OCI-LY3 (cell line): ENCODE results near the gene LRRC8D.

Source experiments
- H2AFZ ChIP-seq: fragments of 200-600, 300-600 bp; shearing (Covaris generic); 2 replicates; pipeline ENCODE4 v1.6.0; 2014; ENCODE audit warnings: antibody characterized with exemption, low read depth, low read length
- H3K27ac ChIP-seq: fragments of 200-600, 300-600 bp; sonication (generic); 2 replicates; pipeline ENCODE4 v1.5.1; 2014; ENCODE audit warnings: mild to moderate bottlenecking, low read length, moderate library complexity, mixed read lengths
- H3K27me3 ChIP-seq: fragments of 200-600, 300-600 bp; sonication (generic); 2 replicates; pipeline ENCODE4 v1.6.1; 2014; ENCODE audit warnings: low read depth, low read length, mixed read lengths
- H3K36me3 ChIP-seq: fragments of 200-600, 300-600 bp; sonication (generic); replicated peaks from 2 replicates; pipeline ENCODE3; 2014; ENCODE audit warnings: low read depth, low read length, mixed read lengths
- H3K4me1 ChIP-seq: fragments of 300-600, 200-600 bp; sonication (generic); 2 replicates; pipeline ENCODE4 v1.6.1; 2014; ENCODE audit warnings: low read length, mixed read lengths
- H3K4me2 ChIP-seq: fragments of 200-600, 300-600 bp; sonication (generic); 2 replicates; pipeline ENCODE4 v1.6.1; 2014; ENCODE audit warnings: low read length, mixed read lengths
- H3K4me3 ChIP-seq: fragments of 300-600, 200-600 bp; sonication (generic); 2 replicates; pipeline ENCODE4 v1.5.1; 2014; ENCODE audit warnings: antibody characterized with exemption, mild to moderate bottlenecking, low read length, moderate library complexity
- H3K79me2 ChIP-seq: fragments of 300-600, 200-600 bp; shearing (Covaris generic); 2 replicates; pipeline ENCODE4 v1.6.1; 2014; ENCODE audit warnings: mild to moderate bottlenecking, low read length, mixed read lengths
- H3K9ac ChIP-seq: fragments of 300-600, 200-600 bp; shearing (Covaris generic); 2 replicates; pipeline ENCODE4 v1.6.0; 2014; ENCODE audit warnings: mild to moderate bottlenecking, low read length, moderate library complexity
- H3K9me3 ChIP-seq: fragments of 200-600, 300-600 bp; shearing (Covaris generic); 2 replicates; pipeline ENCODE4 v1.6.1; 2014; ENCODE audit warnings: low read length, mixed read lengths; ENCODE audit not compliant: insufficient read depth
- H4K20me1 ChIP-seq: fragments of 200-600, 300-600 bp; sonication (generic); 2 replicates; pipeline ENCODE4 v1.6.1; 2016; ENCODE audit warnings: low read length, mixed read lengths; ENCODE audit not compliant: insufficient read depth
- EZH2phosphoT487 ChIP-seq: fragments of 200-600 bp; shearing (Covaris generic); IDR thresholded peaks from 2 replicates; pipeline ENCODE4 v1.6.1; 2018; ENCODE audit warnings: antibody characterized with exemption, mixed run types, low read depth
- TF ChIP-seq, protein P1 (sequence below): fragments of 200-600, 300-600 bp; sonication (generic); IDR thresholded peaks from 2 replicates; pipeline ENCODE4 v1.5.1; 2014; ENCODE audit warnings: antibody characterized with exemption, low read length, low read depth

Gene LRRC8D

DNA sequence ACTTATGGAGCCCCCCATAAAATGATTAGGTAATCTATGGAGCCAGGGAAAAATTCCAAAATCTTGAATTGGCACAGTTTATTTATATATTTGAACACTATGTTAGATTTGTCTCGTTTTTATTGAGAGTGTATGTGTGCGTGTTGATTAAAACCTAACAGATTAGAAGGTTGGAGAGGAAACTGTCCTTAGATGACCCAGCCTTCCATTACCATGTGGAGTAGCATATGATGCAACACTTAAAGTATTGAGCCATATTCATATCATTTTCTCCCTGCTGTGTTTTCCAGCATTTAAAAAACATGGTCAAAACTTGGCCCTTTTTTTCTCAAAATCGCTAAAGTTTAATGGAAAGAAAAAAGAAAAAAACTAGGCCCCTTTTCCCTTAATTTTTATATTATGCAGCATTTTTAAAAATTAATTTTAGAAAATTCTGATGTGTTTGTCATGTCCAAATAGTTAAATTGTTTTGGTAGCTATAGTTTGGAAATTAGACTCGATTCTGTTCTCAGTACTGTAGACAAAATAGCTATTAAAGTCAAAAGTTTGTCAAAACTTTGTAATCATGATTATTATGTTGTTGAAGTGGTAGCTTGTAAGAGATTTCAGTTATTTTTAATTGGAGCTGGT lies 2.3 kb downstream of the LRRC8D start:
- Histone ChIP-seq H3K27ac (no peak overlapping the region), H3K27me3 (no peaks in the 10 kb centered on the region), H3K4me2 (no peak overlapping the region), H4K20me1 (no peaks in the 10 kb centered on the region), H2AFZ (no peak overlapping the region), H3K9ac (no peak overlapping the region), H3K4me3 (no peak overlapping the region), H3K4me1 (peaks cover 24% of the 10 kb centered on the region), H3K9me3 (no peaks in the 10 kb centered on the region), H3K79me2 (peaks cover 11% of the 10 kb centered on the region), H3K36me3 (peaks cover 4% of the 10 kb centered on the region)
- TF ChIP-seq, protein P1, sequence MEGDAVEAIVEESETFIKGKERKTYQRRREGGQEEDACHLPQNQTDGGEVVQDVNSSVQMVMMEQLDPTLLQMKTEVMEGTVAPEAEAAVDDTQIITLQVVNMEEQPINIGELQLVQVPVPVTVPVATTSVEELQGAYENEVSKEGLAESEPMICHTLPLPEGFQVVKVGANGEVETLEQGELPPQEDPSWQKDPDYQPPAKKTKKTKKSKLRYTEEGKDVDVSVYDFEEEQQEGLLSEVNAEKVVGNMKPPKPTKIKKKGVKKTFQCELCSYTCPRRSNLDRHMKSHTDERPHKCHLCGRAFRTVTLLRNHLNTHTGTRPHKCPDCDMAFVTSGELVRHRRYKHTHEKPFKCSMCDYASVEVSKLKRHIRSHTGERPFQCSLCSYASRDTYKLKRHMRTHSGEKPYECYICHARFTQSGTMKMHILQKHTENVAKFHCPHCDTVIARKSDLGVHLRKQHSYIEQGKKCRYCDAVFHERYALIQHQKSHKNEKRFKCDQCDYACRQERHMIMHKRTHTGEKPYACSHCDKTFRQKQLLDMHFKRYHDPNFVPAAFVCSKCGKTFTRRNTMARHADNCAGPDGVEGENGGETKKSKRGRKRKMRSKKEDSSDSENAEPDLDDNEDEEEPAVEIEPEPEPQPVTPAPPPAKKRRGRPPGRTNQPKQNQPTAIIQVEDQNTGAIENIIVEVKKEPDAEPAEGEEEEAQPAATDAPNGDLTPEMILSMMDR, result no peak
- no peak for TF ChIP-seq EZH2phosphoT487

DNA sequence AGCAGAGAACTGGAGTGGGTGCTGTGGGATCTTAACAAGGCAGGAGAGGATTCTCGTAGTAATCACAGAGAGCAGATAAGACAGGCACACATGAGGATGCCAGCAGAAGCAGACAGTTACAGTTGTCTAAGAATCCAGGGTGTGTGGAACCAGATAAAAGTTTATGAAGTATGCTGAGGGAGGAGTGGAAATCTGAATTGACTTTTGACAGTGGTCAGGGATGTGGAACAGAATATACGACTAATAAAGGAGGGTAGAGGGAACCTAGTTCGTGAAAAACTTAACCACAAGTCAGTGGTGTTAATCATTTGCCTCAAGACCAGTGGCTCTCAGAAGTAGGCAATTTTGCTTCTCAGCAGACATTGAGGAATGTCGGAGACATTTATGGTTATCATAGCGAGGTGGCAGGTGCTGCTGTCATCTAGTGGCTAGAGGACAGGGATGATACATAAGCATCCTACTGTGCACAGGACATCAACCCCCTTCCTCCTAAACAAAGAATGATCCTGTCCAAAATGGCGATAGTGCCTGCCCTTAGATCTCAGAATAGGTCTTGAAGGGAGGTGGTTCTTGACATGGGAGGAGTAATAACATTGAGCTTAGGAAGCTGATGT lies 3.0 kb downstream of the LRRC8D start:
- Histone ChIP-seq H3K4me1 (peaks cover 24% of the 10 kb centered on the region), H2AFZ (no peak overlapping the region), H3K9me3 (no peaks in the 10 kb centered on the region), H3K36me3 (peaks cover 4% of the 10 kb centered on the region), H3K79me2 (peaks cover 11% of the 10 kb centered on the region), H4K20me1 (no peaks in the 10 kb centered on the region), H3K4me3 (no peak overlapping the region), H3K27ac (no peak overlapping the region), H3K4me2 (no peak overlapping the region), H3K9ac (no peak overlapping the region), H3K27me3 (no peaks in the 10 kb centered on the region)
- no peak for TF ChIP-seq EZH2phosphoT487
- TF ChIP-seq, protein P1, result no peak

DNA sequence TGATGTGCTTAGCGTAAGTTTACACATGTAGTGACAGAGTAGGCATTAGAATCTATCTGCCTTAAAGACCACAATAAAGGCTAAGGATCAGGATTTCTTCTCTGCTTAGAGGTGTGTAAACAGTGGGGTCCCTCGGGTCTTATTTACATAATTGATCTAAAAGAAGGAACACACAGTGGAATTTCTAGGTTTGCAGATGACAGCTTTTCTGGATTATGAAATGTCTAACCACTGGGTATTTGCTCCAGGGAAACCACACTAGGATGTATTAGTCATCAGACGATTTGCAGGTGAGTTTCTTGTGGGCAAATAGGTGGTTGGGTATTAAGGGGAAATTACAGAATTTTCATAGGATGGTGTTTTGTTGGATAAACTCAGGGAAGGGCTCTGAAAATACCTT lies 5.8 kb downstream of the LRRC8D start:
- Histone ChIP-seq H3K27me3 (no peaks in the 10 kb centered on the region), H3K4me1 (peaks cover 15% of the 10 kb centered on the region), H3K79me2 (peaks cover 5% of the 10 kb centered on the region), H4K20me1 (no peaks in the 10 kb centered on the region), H3K4me3 (no peak overlapping the region), H3K27ac (no peak overlapping the region), H3K9ac (no peak overlapping the region), H2AFZ (no peak overlapping the region), H3K36me3 (peaks cover 4% of the 10 kb centered on the region), H3K9me3 (no peaks in the 10 kb centered on the region), H3K4me2 (no peak overlapping the region)
- TF ChIP-seq EZH2phosphoT487, result no peak
- TF ChIP-seq, protein P1, result no peak

- peaks cover 4% of the 10 kb centered on the region for H3K36me3 ChIP-seq
- peaks cover 12% of the 10 kb centered on the region for H3K4me1 ChIP-seq
- no peaks in the 10 kb centered on the region for H3K27me3 ChIP-seq
- TF ChIP-seq, protein P1, result no peak
- no peak for TF ChIP-seq EZH2phosphoT487
- no peaks in the 10 kb centered on the region for H3K79me2 ChIP-seq
- no peak overlapping the region for H3K27ac ChIP-seq
- H3K4me3 ChIP-seq, result no peak overlapping the region
- H4K20me1 ChIP-seq, result 0 out of 2 replicates have a peak, but pooled peaks cover 2% of the 10 kb centered on the region
- H3K9ac ChIP-seq, result no peak overlapping the region
- no peak overlapping the region for H2AFZ ChIP-seq
- no peaks in the 10 kb centered on the region for H3K9me3 ChIP-seq
- no peak overlapping the region for H3K4me2 ChIP-seq
Measured at GRCh38 chr1:89827330-89827729, 6.5 kb downstream of the LRRC8D start.
